Measurements from ENCODE around the gene AKR1C1.
"Not testable (repeated sequence)": the region's sequence is repeated elsewhere in the genome, so short reads cannot be mapped to it uniquely, and the experiment has no call there.

Gene AKR1C1

GRCh38 chr10:4943821-4944220, 19.4 kb upstream of the AKR1C1 start:
- no peak overlapping the region for H3K4me3 ChIP-seq (ENCODE audit: control insufficient read depth, low read depth, low read length)
- peak; percentile 55 for DNase-seq (ENCODE audit: low read depth)
- TF ChIP-seq CTCF (conservative IDR thresholded peaks at IDR 0.05; ENCODE audit: control insufficient read depth, insufficient read depth, low read depth, low read length), result no peak

DNA sequence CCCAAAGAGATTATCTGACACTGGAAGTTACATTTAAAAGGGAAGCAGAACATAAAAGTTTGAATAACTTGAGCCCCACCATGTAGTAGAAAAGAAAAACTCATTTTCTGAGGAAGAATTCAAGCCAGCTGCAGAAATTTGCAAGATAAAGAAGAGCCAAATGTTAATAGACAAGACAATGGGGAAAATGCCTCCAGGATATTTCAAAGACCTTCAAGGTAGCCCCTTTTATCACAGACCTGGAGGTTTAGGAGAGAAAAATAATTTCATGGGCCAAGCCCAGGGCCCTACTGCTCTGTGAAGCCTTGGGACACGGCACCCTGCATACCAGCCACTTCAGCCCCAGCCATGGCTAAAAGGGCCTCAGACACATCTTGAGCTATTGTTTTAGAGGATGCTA, 18.4 kb upstream of the AKR1C1 start:
- no peak overlapping the region for H3K4me3 ChIP-seq (ENCODE audit: control insufficient read depth, low read depth, low read length)
- no peak for DNase-seq (ENCODE audit: low read depth)
- TF ChIP-seq CTCF (conservative IDR thresholded peaks at IDR 0.05; ENCODE audit: control insufficient read depth, insufficient read depth, low read depth, low read length), result no peak

GRCh38 chr10:4945766-4946717, 17.2 kb upstream of the AKR1C1 start:
- TF ChIP-seq CTCF (conservative IDR thresholded peaks at IDR 0.05; ENCODE audit: control insufficient read depth, insufficient read depth, low read depth, low read length), result no peak
- H3K4me3 ChIP-seq (ENCODE audit: control insufficient read depth, low read depth, low read length), result no peak overlapping the region
- DNase-seq (ENCODE audit: low read depth), result peak; percentile 50

DNA sequence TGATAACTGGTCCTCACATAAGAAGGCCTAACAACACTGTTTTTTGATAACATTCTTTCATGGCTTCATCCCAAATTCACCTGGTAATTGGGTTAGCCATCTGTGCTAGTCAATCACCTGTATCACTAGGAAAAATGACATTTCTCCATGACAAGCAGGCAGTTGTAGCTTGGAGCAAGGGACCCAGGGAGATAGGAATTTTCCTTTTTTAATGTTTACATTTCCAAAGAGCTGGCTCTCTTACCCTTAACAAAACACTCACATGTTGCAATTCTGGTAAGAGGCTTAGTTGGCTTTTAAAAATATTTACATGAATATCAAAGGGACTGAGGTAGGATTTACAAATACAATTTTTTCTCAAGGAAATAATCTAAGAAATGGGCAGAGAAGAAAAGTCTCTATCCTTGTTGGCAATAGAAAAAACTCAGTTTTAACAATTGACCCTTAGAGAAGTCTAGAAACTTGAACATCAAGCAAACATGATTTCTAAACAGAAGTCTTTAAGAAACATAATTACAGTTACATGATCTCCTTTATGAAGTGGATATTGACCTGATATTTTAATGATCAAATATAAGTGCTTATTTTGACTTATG, 16.1 kb upstream of the AKR1C1 start:
- peak; percentile 61 for DNase-seq (ENCODE audit: low read depth)
- H3K4me3 ChIP-seq (ENCODE audit: control insufficient read depth, low read depth, low read length), result no peak overlapping the region
- no peak for TF ChIP-seq CTCF (conservative IDR thresholded peaks at IDR 0.05; ENCODE audit: control insufficient read depth, insufficient read depth, low read depth, low read length)

DNA sequence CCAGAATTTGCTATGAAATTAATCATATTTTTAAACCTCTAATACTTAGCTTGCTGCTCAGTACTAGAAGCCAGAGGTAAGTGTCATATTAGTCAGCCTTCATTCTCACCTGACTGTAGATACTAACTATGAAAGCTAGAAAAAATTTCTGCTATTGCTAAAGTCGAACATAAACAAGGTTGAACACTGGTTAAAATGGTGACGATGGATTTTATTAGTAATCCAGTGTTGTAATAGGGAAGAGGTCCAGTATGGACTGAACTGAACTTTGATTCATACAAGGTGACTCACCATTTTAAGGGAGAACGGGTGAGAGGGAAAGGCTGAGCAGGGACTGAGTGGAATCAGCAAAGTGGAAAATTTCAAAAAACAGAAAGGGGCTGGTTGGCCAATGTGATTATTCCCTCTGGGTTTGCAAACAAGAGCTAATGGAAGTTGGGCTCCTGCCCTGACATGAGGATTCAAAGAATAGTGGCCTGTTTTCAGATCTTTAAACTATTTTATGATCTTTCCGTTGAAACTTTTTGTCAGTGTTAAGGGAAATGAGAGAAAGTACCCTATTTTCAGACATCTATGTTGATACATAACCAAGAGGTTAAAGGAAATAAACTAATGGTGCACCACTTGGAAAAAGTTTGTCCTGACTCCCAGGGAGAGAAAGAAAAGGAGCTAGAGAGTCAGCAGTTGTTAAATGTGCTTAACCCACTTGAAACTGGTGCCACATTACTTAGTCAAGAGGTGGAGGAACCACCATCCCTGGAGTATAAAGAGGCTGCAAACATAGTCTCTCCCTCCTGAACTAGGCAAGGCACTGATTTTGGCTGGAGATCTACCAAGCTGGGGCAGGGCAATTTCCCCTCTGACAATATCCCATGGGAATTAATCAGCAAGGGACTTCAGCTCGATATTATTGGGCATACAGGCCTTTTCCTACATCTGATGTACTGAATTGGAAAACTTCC, 15.3 kb upstream of the AKR1C1 start:
- no peak overlapping the region for H3K4me3 ChIP-seq (ENCODE audit: control insufficient read depth, low read depth, low read length)
- TF ChIP-seq CTCF (conservative IDR thresholded peaks at IDR 0.05; ENCODE audit: control insufficient read depth, insufficient read depth, low read depth, low read length), result no peak
- DNase-seq (ENCODE audit: low read depth), result peak; percentile 99

DNA sequence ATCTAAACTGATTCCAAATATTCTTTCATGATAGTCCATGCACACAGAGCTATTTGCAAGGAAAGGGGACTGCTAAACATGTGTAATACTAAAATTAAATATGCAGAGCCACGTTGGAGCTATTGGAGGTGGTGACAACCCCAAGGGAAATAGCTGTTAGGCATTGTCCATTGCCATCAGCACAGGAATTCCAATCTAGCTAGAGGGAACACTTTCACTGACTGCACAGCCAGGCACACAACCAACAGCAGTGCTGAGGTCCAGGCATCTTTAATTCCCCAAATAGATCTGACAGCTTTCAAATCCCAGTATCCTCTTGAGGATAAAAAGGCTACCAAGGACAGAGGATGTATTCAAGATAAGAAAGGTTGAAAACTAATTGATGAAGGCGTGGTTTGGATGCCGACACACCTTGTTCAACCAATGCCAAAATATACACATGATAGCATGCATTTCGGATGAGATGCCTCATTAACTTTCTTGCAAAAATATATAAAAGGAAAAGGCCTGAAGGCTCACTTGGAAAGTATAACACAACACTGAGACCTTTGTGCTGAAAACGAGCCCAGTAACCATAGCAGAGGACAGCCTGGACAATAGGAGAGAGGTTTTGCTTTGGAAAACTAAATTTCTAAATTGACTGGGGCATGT, 11.6 kb upstream of the AKR1C1 start:
- not testable (repeated sequence) for H3K4me3 ChIP-seq (ENCODE audit: control insufficient read depth, low read depth, low read length); DNase-seq (ENCODE audit: low read depth)

All from fibroblast of mammary gland (primary cell).